Measurements from ENCODE around the gene HDGFL1.

The HDGFL1 gene

DNA sequence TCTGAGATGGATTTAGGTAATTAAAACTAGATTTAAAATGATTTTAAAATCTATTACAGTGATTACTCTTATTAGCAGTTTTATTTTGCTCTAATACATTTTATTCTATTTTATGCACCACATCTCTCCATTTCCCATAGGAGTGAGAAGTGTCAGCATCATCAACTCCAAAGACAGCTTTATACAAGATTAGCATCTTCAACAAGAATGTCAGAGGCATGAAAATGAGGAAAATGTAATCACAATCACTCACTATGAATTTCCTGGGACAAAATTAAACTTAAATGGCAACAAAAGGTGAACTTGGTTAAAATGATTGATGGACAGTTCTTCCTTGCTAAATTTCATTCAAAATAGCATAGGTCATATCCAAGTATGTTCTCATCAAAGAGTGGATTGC, 19.8 kb downstream of the HDGFL1 start:
- Histone ChIP-seq H3K27me3 (no peaks in the 10 kb centered on the region), H3K9me3 (no peaks in the 10 kb centered on the region), H3K36me3 (no peaks in the 10 kb centered on the region), H3K4me3 (ENCODE audit: low read depth in 1 of 2, low read length in 1 of 2) (no peak overlapping the region), H3K27ac (no peak overlapping the region), H3K4me1 (ENCODE audit: control insufficient read depth in 1 of 2, insufficient read depth in 1 of 2, low read depth in 1 of 2, low read length in 1 of 2) (no peaks in the 10 kb centered on the region)
- TF ChIP-seq, protein P1, sequence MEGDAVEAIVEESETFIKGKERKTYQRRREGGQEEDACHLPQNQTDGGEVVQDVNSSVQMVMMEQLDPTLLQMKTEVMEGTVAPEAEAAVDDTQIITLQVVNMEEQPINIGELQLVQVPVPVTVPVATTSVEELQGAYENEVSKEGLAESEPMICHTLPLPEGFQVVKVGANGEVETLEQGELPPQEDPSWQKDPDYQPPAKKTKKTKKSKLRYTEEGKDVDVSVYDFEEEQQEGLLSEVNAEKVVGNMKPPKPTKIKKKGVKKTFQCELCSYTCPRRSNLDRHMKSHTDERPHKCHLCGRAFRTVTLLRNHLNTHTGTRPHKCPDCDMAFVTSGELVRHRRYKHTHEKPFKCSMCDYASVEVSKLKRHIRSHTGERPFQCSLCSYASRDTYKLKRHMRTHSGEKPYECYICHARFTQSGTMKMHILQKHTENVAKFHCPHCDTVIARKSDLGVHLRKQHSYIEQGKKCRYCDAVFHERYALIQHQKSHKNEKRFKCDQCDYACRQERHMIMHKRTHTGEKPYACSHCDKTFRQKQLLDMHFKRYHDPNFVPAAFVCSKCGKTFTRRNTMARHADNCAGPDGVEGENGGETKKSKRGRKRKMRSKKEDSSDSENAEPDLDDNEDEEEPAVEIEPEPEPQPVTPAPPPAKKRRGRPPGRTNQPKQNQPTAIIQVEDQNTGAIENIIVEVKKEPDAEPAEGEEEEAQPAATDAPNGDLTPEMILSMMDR (IDR thresholded peaks at IDR 0.05) = no peak

- Histone ChIP-seq H3K36me3 (no peaks in the 10 kb centered on the region), H3K27me3 (no peaks in the 10 kb centered on the region), H3K27ac (no peak overlapping the region), H3K9me3 (no peaks in the 10 kb centered on the region), H3K4me3 (ENCODE audit: low read depth in 1 of 2, low read length in 1 of 2) (no peak overlapping the region), H3K4me1 (ENCODE audit: control insufficient read depth in 1 of 2, insufficient read depth in 1 of 2, low read depth in 1 of 2, low read length in 1 of 2) (no peaks in the 10 kb centered on the region)
- TF ChIP-seq, protein P1 (IDR thresholded peaks at IDR 0.05) = no peak
Measured at GRCh38 chr6:22590423-22590822, 21.1 kb downstream of the HDGFL1 start.

- TF ChIP-seq, protein P1 (IDR thresholded peaks at IDR 0.05) = no peak
- Histone ChIP-seq H3K4me1 (ENCODE audit: control insufficient read depth in 1 of 2, insufficient read depth in 1 of 2, low read depth in 1 of 2, low read length in 1 of 2) (no peaks in the 10 kb centered on the region), H3K9me3 (no peaks in the 10 kb centered on the region), H3K27ac (no peak overlapping the region), H3K27me3 (no peaks in the 10 kb centered on the region), H3K36me3 (no peaks in the 10 kb centered on the region), H3K4me3 (ENCODE audit: low read depth in 1 of 2, low read length in 1 of 2) (no peak overlapping the region)
Measured at GRCh38 chr6:22593895-22594294, 24.5 kb downstream of the HDGFL1 start.

DNA sequence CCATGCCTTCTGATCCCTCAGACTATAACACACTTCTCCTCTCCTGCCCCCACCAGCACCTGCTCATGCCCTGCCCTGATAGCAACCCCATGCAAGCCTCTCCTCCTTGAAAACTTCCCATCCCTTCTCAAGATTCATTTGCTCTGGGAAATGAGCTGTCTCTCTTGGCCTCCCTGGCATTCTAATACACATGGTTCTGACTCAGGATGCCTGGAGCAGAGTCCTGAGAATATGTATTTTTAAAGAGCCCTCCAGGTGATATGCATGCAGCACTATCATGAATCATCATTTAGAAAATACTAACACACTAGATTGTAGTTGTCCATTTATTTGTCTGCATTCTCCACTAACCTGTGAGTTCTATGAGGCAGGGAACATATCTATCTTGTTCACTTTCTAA, 26.6 kb downstream of the HDGFL1 start:
- TF ChIP-seq, protein P1 (IDR thresholded peaks at IDR 0.05) = no peak
- Histone ChIP-seq H3K27me3 (no peaks in the 10 kb centered on the region), H3K27ac (no peak overlapping the region), H3K36me3 (no peaks in the 10 kb centered on the region), H3K4me1 (ENCODE audit: control insufficient read depth in 1 of 2, insufficient read depth in 1 of 2, low read depth in 1 of 2, low read length in 1 of 2) (no peaks in the 10 kb centered on the region), H3K4me3 (ENCODE audit: low read depth in 1 of 2, low read length in 1 of 2) (no peak overlapping the region), H3K9me3 (no peaks in the 10 kb centered on the region)

DNA sequence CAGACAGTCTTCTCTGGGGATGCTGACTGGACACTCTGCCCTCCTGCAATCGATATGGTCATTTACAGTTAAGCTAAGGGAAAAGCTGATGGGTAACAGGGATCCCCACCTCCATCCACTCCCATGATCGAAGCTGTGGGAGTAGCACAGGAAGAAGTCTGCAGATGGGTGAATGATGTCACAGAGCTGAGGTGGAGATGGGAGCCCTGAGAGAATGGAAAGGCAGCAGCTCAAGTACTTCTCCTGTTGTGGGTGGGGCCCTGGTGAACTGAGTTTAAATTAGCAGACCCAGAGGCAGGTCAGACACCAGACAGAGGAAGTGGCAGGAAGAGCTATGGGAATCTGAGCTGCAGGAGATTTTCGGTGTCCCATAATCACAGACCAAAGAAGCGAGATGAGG, 29.0 kb downstream of the HDGFL1 start:
- Histone ChIP-seq H3K27me3 (no peaks in the 10 kb centered on the region), H3K4me1 (ENCODE audit: control insufficient read depth in 1 of 2, insufficient read depth in 1 of 2, low read depth in 1 of 2, low read length in 1 of 2) (no peaks in the 10 kb centered on the region), H3K36me3 (no peaks in the 10 kb centered on the region), H3K9me3 (no peaks in the 10 kb centered on the region), H3K27ac (no peak overlapping the region), H3K4me3 (ENCODE audit: low read depth in 1 of 2, low read length in 1 of 2) (no peak overlapping the region)
- TF ChIP-seq, protein P1 (IDR thresholded peaks at IDR 0.05) = no peak

DNA sequence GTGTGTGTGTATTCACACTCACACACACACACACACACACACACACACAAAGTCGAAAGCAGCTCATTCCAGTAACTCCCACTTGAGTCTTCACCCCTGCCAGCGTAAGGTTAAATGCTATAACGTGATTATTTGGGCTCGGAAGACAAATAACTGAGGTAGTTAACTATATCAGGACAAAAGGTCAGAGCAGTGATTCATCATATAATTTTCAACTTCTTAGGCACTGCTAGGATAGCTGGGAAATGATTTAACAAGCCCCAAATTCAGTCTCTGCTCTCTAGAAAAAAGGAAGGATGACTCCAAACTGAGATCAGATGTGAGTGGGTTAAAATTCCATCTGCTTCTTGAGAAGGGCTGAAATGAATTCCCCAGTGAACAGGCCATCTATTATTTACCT, 30.7 kb downstream of the HDGFL1 start:
- H3K4me3 ChIP-seq (ENCODE audit: low read depth in 1 of 2, low read length in 1 of 2) = no peak overlapping the region
- TF ChIP-seq, protein P1 (IDR thresholded peaks at IDR 0.05) = no peak
- no peaks in the 10 kb centered on the region for H3K36me3 ChIP-seq
- H3K9me3 ChIP-seq = no peaks in the 10 kb centered on the region
- no peaks in the 10 kb centered on the region for H3K27me3 ChIP-seq
- H3K4me1 ChIP-seq (ENCODE audit: control insufficient read depth in 1 of 2, insufficient read depth in 1 of 2, low read depth in 1 of 2, low read length in 1 of 2) = no peaks in the 10 kb centered on the region
- no peak overlapping the region for H3K27ac ChIP-seq
